ENCODE results near the gene NEU1.

DNA sequence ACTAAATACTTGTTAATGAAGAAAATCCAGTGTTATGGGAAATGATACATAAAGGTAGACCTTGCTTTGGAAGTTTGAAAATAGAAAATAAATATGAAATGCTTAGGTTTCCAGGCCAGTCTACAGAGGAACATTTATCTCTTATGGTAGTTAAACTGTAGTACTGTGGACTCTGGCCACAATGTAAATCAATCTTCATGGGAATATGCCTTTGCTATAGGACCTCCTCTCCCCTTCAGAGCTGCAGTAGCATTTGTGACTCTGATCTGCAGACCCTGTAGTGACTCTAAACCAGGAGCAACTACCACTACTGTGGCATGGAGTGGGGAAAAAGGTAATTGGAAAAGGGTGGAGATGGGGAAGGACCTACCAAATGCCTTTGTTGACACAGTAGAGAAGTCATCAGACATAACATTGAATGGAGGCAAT lies 42.7 kb downstream of the NEU1 start:
- TF ChIP-seq, protein P1, sequence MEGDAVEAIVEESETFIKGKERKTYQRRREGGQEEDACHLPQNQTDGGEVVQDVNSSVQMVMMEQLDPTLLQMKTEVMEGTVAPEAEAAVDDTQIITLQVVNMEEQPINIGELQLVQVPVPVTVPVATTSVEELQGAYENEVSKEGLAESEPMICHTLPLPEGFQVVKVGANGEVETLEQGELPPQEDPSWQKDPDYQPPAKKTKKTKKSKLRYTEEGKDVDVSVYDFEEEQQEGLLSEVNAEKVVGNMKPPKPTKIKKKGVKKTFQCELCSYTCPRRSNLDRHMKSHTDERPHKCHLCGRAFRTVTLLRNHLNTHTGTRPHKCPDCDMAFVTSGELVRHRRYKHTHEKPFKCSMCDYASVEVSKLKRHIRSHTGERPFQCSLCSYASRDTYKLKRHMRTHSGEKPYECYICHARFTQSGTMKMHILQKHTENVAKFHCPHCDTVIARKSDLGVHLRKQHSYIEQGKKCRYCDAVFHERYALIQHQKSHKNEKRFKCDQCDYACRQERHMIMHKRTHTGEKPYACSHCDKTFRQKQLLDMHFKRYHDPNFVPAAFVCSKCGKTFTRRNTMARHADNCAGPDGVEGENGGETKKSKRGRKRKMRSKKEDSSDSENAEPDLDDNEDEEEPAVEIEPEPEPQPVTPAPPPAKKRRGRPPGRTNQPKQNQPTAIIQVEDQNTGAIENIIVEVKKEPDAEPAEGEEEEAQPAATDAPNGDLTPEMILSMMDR (IDR thresholded peaks at IDR 0.05 in 8 of 11, conservative IDR thresholded peaks at IDR 0.05 in 3 of 11): no peak
- TF ChIP-seq POLR2A (IDR thresholded peaks at IDR 0.05) (no peak), POLR2AphosphoS5 (IDR thresholded peaks at IDR 0.05) (no peak)

Measured in spleen (tissue), 7 donors.